Thyroid gland (tissue), 4 donors: ENCODE results near the gene SAMD1. TPM values are rescaled to one million over a fixed set of nuclear protein-coding genes. Genes with fewer than 3 reads are reported as not detected.
A peak's percentile ranks its signal among the peaks of the same experiment; 100 is the strongest.

Experiments used
- DNase-seq, 2 donors: peaks; one replicate each; pipeline ENCODE4 v3.0.0-alpha.2; 2019
- H3K27ac ChIP-seq, 3 donors: fragments of 200-600 bp; sonication (generic); 1 replicate in 2 of 3; 2 replicates in 1 of 3; pipeline ENCODE4 v1.5.1; 2016 to 2019; ENCODE audit warnings: mild to moderate bottlenecking in 1 of 3, moderate library complexity in 1 of 3
- H3K27me3 ChIP-seq: fragments of 200-600 bp; sonication (generic); one replicate; pipeline ENCODE4 v1.5.1; 2019
- H3K36me3 ChIP-seq, 2 donors: fragments of 200-600 bp; sonication (generic); one replicate each; pipeline ENCODE4 v1.5.1; 2016 to 2019
- H3K4me1 ChIP-seq, 2 donors: fragments of 200-600 bp; sonication (generic); one replicate each; pipeline ENCODE4 v1.5.1; 2017 to 2019
- H3K4me3 ChIP-seq, 3 donors: fragments of 200-600 bp; sonication (generic); replicated peaks in 1 of 3; 1 replicate in 2 of 3; 2 replicates in 1 of 3; pipeline ENCODE4 v1.5.1; 2016; ENCODE audit warnings: mild to moderate bottlenecking in 1 of 3
- H3K9me3 ChIP-seq: fragments of 200-600 bp; sonication (generic); one replicate; pipeline ENCODE4 v1.5.1; 2017
- CTCF ChIP-seq, 6 experiments: fragments of 200-600 bp in 3 of 6; fragments of 450-650 bp in 3 of 6; sonication (generic) in 3 of 6; IDR thresholded peaks; one replicate each; pipeline ENCODE4 v1.5.1; 2016 to 2019; ENCODE audit warnings: antibody characterized with exemption in 6 of 6, mild to moderate bottlenecking in 2 of 6, inconsistent platforms in 1 of 6, moderate library complexity in 1 of 6
- POLR2A ChIP-seq, 2 donors: fragments of 450-650 bp; IDR thresholded peaks; one replicate each; pipeline ENCODE4 v1.6.1; 2017; ENCODE audit warnings: antibody characterized with exemption in 2 of 2, mild to moderate bottlenecking in 2 of 2, moderate library complexity in 1 of 2
- WGBS, 2 donors: methylation state at CpG; one replicate each; pipeline ENCODE4 v1.1.5; 2017; 5-methylcytosine and 5-hydroxymethylcytosine counted together
- intact Hi-C: fragments of 100-400 bp; cut with DNase I; formaldehyde crosslinking; loops from one replicate; pipeline ENCODE4 v1.15.1; 2023
- total RNA-seq, 4 donors: library from RNA; depleted of rRNA; stranded (reverse); fragments of >200 nt; gene quantifications; one replicate each; pipeline ENCODE4 v1.2.3, GENCODE V29; 2016

Gene SAMD1
- total RNA-seq, 4 donors from 2014 or later: 15.2 to 27.3 (median 22.7) TPM

- Histone ChIP-seq H3K4me3 (no peak overlapping the region), H3K27me3 (no peaks in the 10 kb centered on the region), H3K4me1 (peaks cover 11 to 35% of the 10 kb centered on the region in 2 donors), H3K9me3 (no peaks in the 10 kb centered on the region), H3K27ac (no peak overlapping the region), H3K36me3 (no peaks in the 10 kb centered on the region)
- no peak for TF ChIP-seq POLR2A (IDR thresholded peaks at IDR 0.05)
- no peak for TF ChIP-seq CTCF (IDR thresholded peaks at IDR 0.05)
- no peak for DNase-seq
- intact Hi-C loops: no loop called here
- WGBS, 2 donors: 78 to 81% methylated on average over 7 of the region's 7 CpGs
Measured at GRCh38 chr19:14063105-14063504, 27.4 kb downstream of the SAMD1 start.

- Histone ChIP-seq H3K36me3 (no peaks in the 10 kb centered on the region), H3K27ac (peak overlapping the region in 1 of 3 donors; percentile 87), H3K4me3 (no peak overlapping the region), H3K27me3 (no peaks in the 10 kb centered on the region), H3K9me3 (no peaks in the 10 kb centered on the region), H3K4me1 (peaks cover 16 to 41% of the 10 kb centered on the region in 2 donors)
- intact Hi-C loops: no loop called here
- TF ChIP-seq CTCF (IDR thresholded peaks at IDR 0.05): no peak
- no peak for TF ChIP-seq POLR2A (IDR thresholded peaks at IDR 0.05)
- WGBS, 2 donors: 77 to 88% methylated on average over 5 of the region's 5 CpGs
- no peak for DNase-seq
Measured at GRCh38 chr19:14062558-14062855, 28.0 kb downstream of the SAMD1 start.

GRCh38 chr19:14061751-14062557 lies 28.6 kb downstream of the SAMD1 start, which contains the start of gene PALM3:
Gene PALM3 (minus strand): TSS chr19:14062076. CDS start chr19:14061980, 96 bp downstream.
- Histone ChIP-seq H3K27me3 (no peaks in the 10 kb centered on the region), H3K36me3 (no peaks in the 10 kb centered on the region), H3K4me3 (peak within 1 kb of the TSS in 2 of 3 donors; percentile 34 to 40), H3K27ac (peak within 1 kb of the TSS; percentile 68 to 87 (median 86)), H3K4me1 (peaks cover 16 to 45% of the 10 kb centered on the region in 2 donors), H3K9me3 (no peaks in the 10 kb centered on the region)
- WGBS, 2 donors: 37% methylated on average over 12 to 18 of the region's 19 CpGs
- TF ChIP-seq POLR2A (IDR thresholded peaks at IDR 0.05) (no peak), CTCF (IDR thresholded peaks at IDR 0.05) (peak in 4 of 6 experiments; percentile 19 to 38 (median 28))
- DNase-seq: peak; percentile 95 to 96
- intact Hi-C loops: no loop called here

- Histone ChIP-seq H3K9me3 (no peaks in the 10 kb centered on the region), H3K4me3 (peak overlapping the region in 2 of 3 donors; percentile 34 to 40), H3K36me3 (no peaks in the 10 kb centered on the region), H3K4me1 (peaks cover 16 to 45% of the 10 kb centered on the region in 2 donors), H3K27me3 (no peaks in the 10 kb centered on the region), H3K27ac (peak overlapping the region; percentile 68 to 87 (median 86))
- peak; percentile 35 to 47 for DNase-seq
- no peak for TF ChIP-seq CTCF (IDR thresholded peaks at IDR 0.05)
- no peak for TF ChIP-seq POLR2A (IDR thresholded peaks at IDR 0.05)
- intact Hi-C loops: no loop called here
- WGBS, 2 donors: 54 to 61% methylated on average over 9 of the region's 9 CpGs
Measured at GRCh38 chr19:14061081-14061749, 29.3 kb downstream of the SAMD1 start.
